ENCODE results near the gene MSL2.
A peak's percentile ranks its signal among the peaks of the same experiment; 100 is the strongest.
"Not testable (repeated sequence)": the region's sequence is repeated elsewhere in the genome, so short reads cannot be mapped to it uniquely, and the experiment has no call there.

The MSL2 gene

GRCh38 chr3:136152963-136153362, 43.2 kb downstream of the MSL2 start:
- DNase-seq (ENCODE audit: low read depth): no peak
- no peak overlapping the region for H3K4me3 ChIP-seq (ENCODE audit: low read length)
- no peak for TF ChIP-seq CTCF (conservative IDR thresholded peaks at IDR 0.05; ENCODE audit: low read length)

- H3K4me3 ChIP-seq (ENCODE audit: low read length): no peak overlapping the region
- no peak for TF ChIP-seq CTCF (conservative IDR thresholded peaks at IDR 0.05; ENCODE audit: low read length)
- DNase-seq (ENCODE audit: low read depth): peak; percentile 20
These were observed 43.8 kb downstream of the MSL2 start for GRCh38 chr3:136152176-136152843.

- no peak for TF ChIP-seq CTCF (conservative IDR thresholded peaks at IDR 0.05; ENCODE audit: low read length)
- DNase-seq (ENCODE audit: low read depth): no peak
- H3K4me3 ChIP-seq (ENCODE audit: low read length): no peak overlapping the region
These were observed 44.9 kb downstream of the MSL2 start for GRCh38 chr3:136151219-136151618.

GRCh38 chr3:136149667-136150066, 46.5 kb downstream of the MSL2 start:
- no peak overlapping the region for H3K4me3 ChIP-seq (ENCODE audit: low read length)
- peak; percentile 29 for DNase-seq (ENCODE audit: low read depth)
- TF ChIP-seq CTCF (conservative IDR thresholded peaks at IDR 0.05; ENCODE audit: low read length): no peak

GRCh38 chr3:136146981-136147729, 49.0 kb downstream of the MSL2 start:
- DNase-seq (ENCODE audit: low read depth): peak; percentile 16
- no peak overlapping the region for H3K4me3 ChIP-seq (ENCODE audit: low read length)

GRCh38 chr3:136144397-136144796, 51.7 kb downstream of the MSL2 start:
- H3K4me3 ChIP-seq (ENCODE audit: low read length): not testable (repeated sequence)

More at GRCh38 chr3:136146981-136147729, 49.0 kb downstream of the MSL2 start:
- no peak for TF ChIP-seq CTCF (conservative IDR thresholded peaks at IDR 0.05; ENCODE audit: low read length)

GRCh38 chr3:136142592-136142991, 53.5 kb downstream of the MSL2 start:
- no peak for TF ChIP-seq CTCF (conservative IDR thresholded peaks at IDR 0.05; ENCODE audit: low read length)
- H3K4me3 ChIP-seq (ENCODE audit: low read length): no peak overlapping the region
- DNase-seq (ENCODE audit: low read depth): peak; percentile 94

More at GRCh38 chr3:136144397-136144796, 51.7 kb downstream of the MSL2 start:
- not testable (repeated sequence) for DNase-seq (ENCODE audit: low read depth)

Data from AG10803 (cell line).